Measurements from ENCODE around the gene DVL2.
A peak's percentile ranks its signal among the peaks of the same experiment; 100 is the strongest.

Gene DVL2

GRCh38 chr17:7234083-7234951 lies at the start of gene DVL2:
TSS of gene DVL2 (minus strand) at chr17:7234517. CDS start at chr17:7234262, 255 bp downstream.
- Histone ChIP-seq H3K36me3 (ENCODE audit: control insufficient read depth, low read length) (peaks cover 77% of the 10 kb centered on the region), H3K9me2 (replicated peaks; ENCODE audit: control insufficient read depth, low read length) (no peaks in the 10 kb centered on the region), H3K27ac (ENCODE audit: low read depth, low read length) (peak within 1 kb of the TSS; percentile 85), H3K9me3 (ENCODE audit: control insufficient read depth, insufficient read depth, low read length) (no peaks in the 10 kb centered on the region), H3K79me2 (ENCODE audit: control insufficient read depth, low read length) (peaks cover 83% of the 10 kb centered on the region), H3K4me1 (ENCODE audit: control insufficient read depth, low read length) (peaks cover 44% of the 10 kb centered on the region), H3K4me3 (ENCODE audit: low read length) (peak within 1 kb of the TSS; percentile 88), H3K27me3 (ENCODE audit: control insufficient read depth, low read length) (no peaks in the 10 kb centered on the region), H3F3A (ENCODE audit: control insufficient read depth, insufficient read depth) (peaks cover 30% of the 10 kb centered on the region), H4K20me1 (ENCODE audit: control insufficient read depth, insufficient read depth, low read depth, low read length) (peaks cover 17% of the 10 kb centered on the region), H3K4me2 (ENCODE audit: low read length) (peak within 1 kb of the TSS; percentile 69)
- no peak for TF ChIP-seq EZH2phosphoT487 (IDR thresholded peaks at IDR 0.05; ENCODE audit: borderline replicate concordance, low read length)
- no peak for TF ChIP-seq CTCF (IDR thresholded peaks at IDR 0.05; ENCODE audit: low read depth, low read length, poor library complexity, severe bottlenecking)

GRCh38 chr17:7283471-7284216 lies 49.3 kb upstream of the DVL2 start:
- Histone ChIP-seq H3K4me2 (ENCODE audit: low read length) (no peak overlapping the region), H4K20me1 (ENCODE audit: control insufficient read depth, insufficient read depth, low read depth, low read length) (no peaks in the 10 kb centered on the region), H3F3A (ENCODE audit: control insufficient read depth, insufficient read depth) (peaks cover 3% of the 10 kb centered on the region; the same call in 1 of the 2 replicates), H3K27me3 (ENCODE audit: control insufficient read depth, low read length) (peaks cover 44% of the 10 kb centered on the region), H3K4me3 (ENCODE audit: low read length) (no peak overlapping the region), H3K36me3 (ENCODE audit: control insufficient read depth, low read length) (no peaks in the 10 kb centered on the region), H3K27ac (ENCODE audit: low read depth, low read length) (no peak overlapping the region), H3K4me1 (ENCODE audit: control insufficient read depth, low read length) (peaks cover 31% of the 10 kb centered on the region), H3K9me3 (ENCODE audit: control insufficient read depth, insufficient read depth, low read length) (no peaks in the 10 kb centered on the region), H3K9me2 (replicated peaks; ENCODE audit: control insufficient read depth, low read length) (no peaks in the 10 kb centered on the region), H3K79me2 (ENCODE audit: control insufficient read depth, low read length) (no peaks in the 10 kb centered on the region)
- TF ChIP-seq CTCF (IDR thresholded peaks at IDR 0.05; ENCODE audit: low read depth, low read length, poor library complexity, severe bottlenecking) = no peak
- TF ChIP-seq EZH2phosphoT487 (IDR thresholded peaks at IDR 0.05; ENCODE audit: borderline replicate concordance, low read length) = no peak

GRCh38 chr17:7282752-7283321 lies 48.5 kb upstream of the DVL2 start:
- Histone ChIP-seq H3K4me3 (ENCODE audit: low read length) (no peak overlapping the region), H3K79me2 (ENCODE audit: control insufficient read depth, low read length) (no peaks in the 10 kb centered on the region), H3K9me3 (ENCODE audit: control insufficient read depth, insufficient read depth, low read length) (no peaks in the 10 kb centered on the region), H3K36me3 (ENCODE audit: control insufficient read depth, low read length) (no peaks in the 10 kb centered on the region), H3F3A (ENCODE audit: control insufficient read depth, insufficient read depth) (peaks cover 3% of the 10 kb centered on the region; the same call in 1 of the 2 replicates), H3K9me2 (replicated peaks; ENCODE audit: control insufficient read depth, low read length) (no peaks in the 10 kb centered on the region), H3K27ac (ENCODE audit: low read depth, low read length) (no peak overlapping the region), H3K27me3 (ENCODE audit: control insufficient read depth, low read length) (peaks cover 36% of the 10 kb centered on the region), H4K20me1 (ENCODE audit: control insufficient read depth, insufficient read depth, low read depth, low read length) (no peaks in the 10 kb centered on the region), H3K4me1 (ENCODE audit: control insufficient read depth, low read length) (peaks cover 31% of the 10 kb centered on the region), H3K4me2 (ENCODE audit: low read length) (no peak overlapping the region)
- TF ChIP-seq CTCF (IDR thresholded peaks at IDR 0.05; ENCODE audit: low read depth, low read length, poor library complexity, severe bottlenecking) = no peak
- no peak for TF ChIP-seq EZH2phosphoT487 (IDR thresholded peaks at IDR 0.05; ENCODE audit: borderline replicate concordance, low read length)
